IPS DF 4.7 (cell line): Measurements from ENCODE around the gene DOK6.
A peak's percentile ranks its signal among the peaks of the same experiment; 100 is the strongest.

Experiments used
- DNase-seq: peaks from one replicate; pipeline ENCODE4 v3.0.0-alpha.2; 2013; ENCODE audit warnings: low spot score; ENCODE audit errors: extremely low read depth

DOK6 gene

GRCh38 chr18:69435000-69435399, 34.3 kb downstream of the DOK6 start:
- no peak for DNase-seq

GRCh38 chr18:69444221-69444620, 43.5 kb downstream of the DOK6 start:
- DNase-seq, result no peak

- no peak for DNase-seq
Measured at GRCh38 chr18:69447886-69448285, 47.2 kb downstream of the DOK6 start.

- no peak for DNase-seq
Measured at GRCh38 chr18:69455125-69455524, 54.4 kb downstream of the DOK6 start.

GRCh38 chr18:69469444-69469919, 68.8 kb downstream of the DOK6 start:
- peak; percentile 33 for DNase-seq

- DNase-seq, result no peak
Measured at GRCh38 chr18:69480460-69480859, 79.8 kb downstream of the DOK6 start.

GRCh38 chr18:69483574-69483973, 82.9 kb downstream of the DOK6 start:
- DNase-seq, result no peak

GRCh38 chr18:69484699-69485396, 84.2 kb downstream of the DOK6 start:
- peak; percentile 11 for DNase-seq

- DNase-seq, result no peak
Measured at GRCh38 chr18:69487488-69488394, 87.1 kb downstream of the DOK6 start.

GRCh38 chr18:69490072-69490471, 89.4 kb downstream of the DOK6 start:
- DNase-seq, result no peak

- DNase-seq, result no peak
Measured at GRCh38 chr18:69490813-69491212, 90.1 kb downstream of the DOK6 start.

GRCh38 chr18:69491576-69491975, 90.9 kb downstream of the DOK6 start:
- no peak for DNase-seq

- DNase-seq, result no peak
Measured at GRCh38 chr18:69492861-69493260, 92.2 kb downstream of the DOK6 start.

- no peak for DNase-seq
Measured at GRCh38 chr18:69494841-69495240, 94.2 kb downstream of the DOK6 start.

- DNase-seq, result no peak
Measured at GRCh38 chr18:69495338-69495737, 94.7 kb downstream of the DOK6 start.

GRCh38 chr18:69495841-69496533, 95.3 kb downstream of the DOK6 start:
- no peak for DNase-seq

- DNase-seq, result no peak
Measured at GRCh38 chr18:69518989-69519388, 118.3 kb downstream of the DOK6 start.

- no peak for DNase-seq
Measured at GRCh38 chr18:69523582-69523981, 122.9 kb downstream of the DOK6 start.

- no peak for DNase-seq
Measured at GRCh38 chr18:69528435-69528834, 127.7 kb downstream of the DOK6 start.

- DNase-seq, result no peak
Measured at GRCh38 chr18:69529151-69529550, 128.5 kb downstream of the DOK6 start.

GRCh38 chr18:69531973-69532372, 131.3 kb downstream of the DOK6 start:
- no peak for DNase-seq

GRCh38 chr18:69537183-69537582, 136.5 kb downstream of the DOK6 start:
- DNase-seq, result no peak
